GM21447 (cell line): Measurements from ENCODE around the gene ITGB6.

Source experiments
- ATAC-seq: cut with Tn5 transposase; IDR thresholded peaks from one replicate; pipeline ENCODE4 v1.9.1; 2021; ENCODE audit not compliant: unreplicated experiment

ITGB6 gene

DNA sequence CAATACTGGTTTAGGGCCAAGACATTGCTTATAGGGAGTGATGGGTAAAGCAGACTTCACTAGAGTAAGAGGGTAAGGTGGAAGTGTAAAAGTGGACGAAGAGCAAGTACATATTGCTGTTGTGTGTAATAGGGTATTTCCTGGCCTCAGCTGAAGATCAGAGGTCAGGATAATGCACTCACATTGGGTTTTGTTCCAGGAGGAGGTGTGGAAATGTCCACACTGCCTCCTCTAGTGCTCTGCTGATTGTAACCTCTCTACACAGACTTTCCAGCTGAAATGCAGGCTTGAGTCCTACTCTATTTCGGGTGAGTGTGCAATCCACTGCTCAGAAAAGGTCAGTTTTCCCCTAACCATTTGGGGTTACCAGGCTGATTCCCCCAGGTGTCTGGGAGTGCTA lies 96.0 kb downstream of the ITGB6 start:
- no peak for ATAC-seq

- ATAC-seq, result no peak
Measured at GRCh38 chr2:160097326-160097725, 102.7 kb downstream of the ITGB6 start.

- no peak for ATAC-seq
Measured at GRCh38 chr2:160096409-160096808, 103.7 kb downstream of the ITGB6 start.

DNA sequence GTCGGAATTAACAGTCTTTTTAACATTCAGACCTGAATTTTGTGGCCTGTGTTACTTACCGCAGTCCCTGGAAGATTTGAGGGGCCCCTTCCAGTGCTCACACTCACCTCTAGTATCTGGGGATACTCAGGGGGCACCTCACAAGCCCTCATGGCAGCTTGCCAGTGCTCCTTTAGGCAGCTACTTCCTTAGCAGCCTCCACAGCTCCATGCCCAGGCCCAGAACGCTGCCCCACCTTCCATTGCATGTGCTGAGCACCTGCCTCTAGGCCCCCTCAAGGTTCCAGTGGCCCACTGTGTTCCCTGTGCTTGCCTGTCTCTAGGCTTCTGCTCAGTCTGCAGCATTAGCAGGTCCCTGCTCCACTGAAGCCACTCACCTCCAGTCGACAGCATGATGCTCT lies 107.6 kb downstream of the ITGB6 start:
- ATAC-seq, result no peak

DNA sequence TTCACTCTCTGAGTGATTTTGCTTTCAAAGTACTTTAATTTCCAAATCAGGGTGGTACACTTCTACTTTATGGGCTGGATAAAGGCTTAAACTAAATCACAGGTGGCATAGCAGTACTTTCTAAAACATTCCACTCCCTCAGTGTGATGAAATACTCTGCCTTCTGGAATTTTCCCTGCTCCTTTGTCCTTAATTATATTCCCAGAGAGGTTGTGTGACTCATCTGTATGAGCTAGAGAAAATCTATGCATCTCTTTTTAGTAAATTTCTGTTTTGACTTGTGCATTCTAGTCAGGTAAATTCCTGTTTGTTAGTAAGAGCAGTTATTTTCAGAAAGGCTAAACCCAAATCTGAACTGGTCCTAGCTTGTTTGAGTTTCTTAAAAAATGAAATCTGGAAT lies 108.7 kb downstream of the ITGB6 start:
- no peak for ATAC-seq

- no peak for ATAC-seq
Measured at GRCh38 chr2:160087854-160088745, 112.0 kb downstream of the ITGB6 start.

DNA sequence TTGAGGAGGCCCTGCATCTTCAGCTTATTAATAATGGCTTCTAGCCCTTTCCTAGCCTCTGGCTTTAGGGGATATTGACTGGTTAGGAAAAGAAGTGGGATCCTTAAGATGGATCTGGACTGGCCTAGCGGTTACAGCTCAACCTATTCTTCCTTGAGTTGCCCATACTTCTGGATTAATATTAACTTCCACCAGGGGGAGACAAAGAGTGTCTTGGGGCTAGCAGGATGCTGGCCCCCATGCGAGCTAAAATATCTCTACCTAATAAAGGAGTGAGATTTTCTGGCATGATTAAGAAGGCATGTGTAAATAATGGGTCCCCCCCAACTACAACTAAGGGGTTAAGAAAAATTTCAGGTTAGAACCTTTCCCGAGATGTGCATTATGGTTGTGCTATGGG lies 114.4 kb downstream of the ITGB6 start:
- no peak for ATAC-seq

DNA sequence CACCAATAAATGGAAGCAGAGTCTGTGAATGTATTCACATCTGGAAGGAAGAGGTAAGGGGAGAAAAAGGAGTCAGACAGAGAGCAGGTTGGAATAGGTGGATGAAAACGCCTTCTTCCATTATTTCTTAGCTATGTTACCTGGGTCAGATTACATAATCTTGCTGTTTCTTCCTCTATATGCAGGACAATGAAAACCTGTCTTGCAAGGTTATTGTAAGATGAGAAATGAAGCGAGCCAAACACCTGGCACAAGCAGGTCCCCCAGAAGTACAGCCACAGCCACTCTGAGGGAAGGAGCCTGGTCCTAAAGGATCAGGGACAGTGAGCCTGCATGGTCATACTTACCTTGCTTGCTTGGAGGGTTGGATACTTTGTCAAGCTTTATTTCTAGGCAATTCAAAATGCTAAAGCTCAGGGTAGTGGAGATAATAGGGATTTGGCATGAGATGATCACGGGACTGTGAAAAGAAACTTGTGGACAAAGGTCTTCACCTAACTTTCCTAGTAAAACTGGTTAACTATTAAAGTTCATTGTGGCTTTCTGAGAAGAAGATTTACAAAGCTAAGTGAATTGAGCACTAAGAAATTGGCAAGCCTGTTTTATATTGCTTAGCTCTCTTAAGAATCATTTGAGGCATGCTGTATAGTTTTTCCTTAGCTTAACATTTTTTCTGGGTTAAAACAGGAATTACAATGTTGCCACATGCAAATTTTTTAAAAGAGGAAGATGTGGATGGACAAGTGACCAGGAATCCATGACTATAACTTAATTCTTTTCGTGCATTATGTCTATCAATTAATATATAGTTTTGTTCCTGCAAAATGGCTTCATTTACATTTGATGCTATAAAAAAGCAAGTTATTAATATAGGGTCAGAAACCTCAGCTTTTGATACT lies 121.9 kb downstream of the ITGB6 start:
- ATAC-seq, result no peak

GRCh38 chr2:160076914-160077313 lies 123.2 kb downstream of the ITGB6 start:
- ATAC-seq, result no peak

DNA sequence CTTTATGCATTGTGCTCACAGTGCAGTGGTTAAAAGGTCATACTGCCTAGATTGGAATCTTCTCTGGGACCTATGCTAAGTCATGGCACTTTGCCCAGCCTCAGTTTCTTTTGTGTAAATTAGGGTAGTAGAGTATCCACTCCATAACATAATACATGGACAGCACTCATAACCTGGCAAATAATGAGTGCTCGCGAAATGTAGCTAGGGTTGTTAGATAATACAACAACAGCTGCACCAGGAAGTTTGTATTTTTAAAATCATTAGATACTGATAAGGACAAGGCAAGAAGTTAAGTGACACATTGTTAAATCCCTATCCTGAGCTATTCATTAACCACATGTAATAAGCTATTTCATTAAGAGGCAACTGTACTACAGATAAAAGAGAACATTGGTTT lies 123.8 kb downstream of the ITGB6 start:
- ATAC-seq, result no peak

DNA sequence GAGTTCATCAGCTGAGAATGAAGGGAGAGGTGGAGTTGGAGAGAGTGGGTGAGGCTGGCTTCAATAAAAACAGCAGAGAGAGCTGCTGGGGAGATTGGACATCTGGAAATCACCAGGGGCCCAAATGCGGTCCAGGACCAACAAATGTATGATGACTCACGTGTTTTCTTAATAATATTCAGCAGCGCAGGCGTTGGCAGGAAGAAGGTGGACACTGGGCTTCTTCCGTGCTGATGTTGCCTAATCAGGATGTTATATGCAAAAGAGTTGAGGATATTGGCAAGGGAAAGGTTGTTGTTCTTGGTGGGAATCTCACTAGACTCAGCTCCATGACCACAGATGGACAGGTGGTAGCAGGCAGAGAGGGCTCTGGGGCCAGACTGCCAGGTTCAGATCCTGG lies 124.9 kb downstream of the ITGB6 start:
- ATAC-seq, result no peak

DNA sequence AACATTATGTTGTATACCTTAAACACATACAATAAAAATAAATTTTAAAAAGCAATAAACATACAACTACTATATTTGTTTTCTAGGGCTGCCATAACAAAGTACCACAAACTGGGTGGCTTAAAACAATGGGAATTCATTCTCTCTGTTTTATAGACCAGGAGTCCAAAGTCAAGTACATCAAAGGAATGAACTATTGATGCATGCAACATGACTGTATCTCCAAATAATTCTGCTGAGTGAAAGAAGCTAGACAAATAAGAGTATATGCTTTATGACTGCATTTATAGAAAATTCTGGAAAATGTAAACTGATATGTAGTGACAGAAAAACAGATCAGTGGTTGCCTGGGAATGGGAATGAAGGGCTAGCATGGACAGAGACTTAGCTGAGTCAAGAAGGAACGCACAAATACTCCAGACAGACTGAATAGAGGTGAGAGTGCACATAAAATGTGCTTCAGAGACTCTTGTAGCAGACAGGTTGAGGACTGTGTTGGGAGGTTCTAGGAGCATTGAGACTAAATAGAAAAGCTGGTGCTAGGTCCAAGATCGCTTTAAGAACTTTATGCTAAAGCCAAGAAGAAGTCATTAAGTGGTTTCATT lies 126.7 kb downstream of the ITGB6 start:
- ATAC-seq, result no peak

DNA sequence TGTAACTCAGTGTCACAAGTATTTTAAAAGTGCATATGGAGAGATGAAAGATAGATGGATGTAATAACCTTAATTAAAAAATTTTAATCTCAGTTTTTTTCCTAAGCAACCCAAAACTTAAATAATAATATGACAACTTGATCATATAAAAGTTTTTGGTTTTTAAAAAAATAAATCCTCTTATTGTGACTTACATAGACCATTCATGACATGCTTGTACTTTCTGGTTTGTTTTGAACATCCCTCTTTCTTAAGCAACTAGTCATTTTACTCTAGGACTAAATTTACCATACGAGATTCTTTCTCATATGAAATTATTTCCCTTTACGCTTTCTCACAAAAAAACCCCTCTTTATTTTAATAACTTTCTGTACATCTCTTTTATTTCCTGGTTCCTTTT lies 131.2 kb downstream of the ITGB6 start:
- no peak for ATAC-seq

DNA sequence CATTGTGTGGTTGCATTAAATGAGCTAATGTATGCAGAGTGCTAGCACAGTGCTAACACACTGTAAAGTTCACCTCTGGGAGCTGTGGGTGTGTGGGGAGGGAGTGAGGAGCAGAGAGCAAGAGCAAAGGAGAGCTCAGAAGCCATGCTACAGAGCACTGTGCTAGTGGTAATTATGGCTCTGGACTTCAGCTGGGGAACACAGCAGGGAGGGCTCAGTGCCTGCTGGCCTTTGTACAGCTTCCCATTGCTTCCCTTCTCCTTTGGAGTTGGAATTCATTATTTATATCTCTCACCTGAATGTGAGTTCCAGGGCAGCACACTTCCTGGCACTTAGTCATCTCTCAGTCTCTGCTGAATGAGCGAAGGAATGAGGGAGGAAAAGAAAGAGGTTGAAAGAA lies 135.2 kb downstream of the ITGB6 start:
- no peak for ATAC-seq

DNA sequence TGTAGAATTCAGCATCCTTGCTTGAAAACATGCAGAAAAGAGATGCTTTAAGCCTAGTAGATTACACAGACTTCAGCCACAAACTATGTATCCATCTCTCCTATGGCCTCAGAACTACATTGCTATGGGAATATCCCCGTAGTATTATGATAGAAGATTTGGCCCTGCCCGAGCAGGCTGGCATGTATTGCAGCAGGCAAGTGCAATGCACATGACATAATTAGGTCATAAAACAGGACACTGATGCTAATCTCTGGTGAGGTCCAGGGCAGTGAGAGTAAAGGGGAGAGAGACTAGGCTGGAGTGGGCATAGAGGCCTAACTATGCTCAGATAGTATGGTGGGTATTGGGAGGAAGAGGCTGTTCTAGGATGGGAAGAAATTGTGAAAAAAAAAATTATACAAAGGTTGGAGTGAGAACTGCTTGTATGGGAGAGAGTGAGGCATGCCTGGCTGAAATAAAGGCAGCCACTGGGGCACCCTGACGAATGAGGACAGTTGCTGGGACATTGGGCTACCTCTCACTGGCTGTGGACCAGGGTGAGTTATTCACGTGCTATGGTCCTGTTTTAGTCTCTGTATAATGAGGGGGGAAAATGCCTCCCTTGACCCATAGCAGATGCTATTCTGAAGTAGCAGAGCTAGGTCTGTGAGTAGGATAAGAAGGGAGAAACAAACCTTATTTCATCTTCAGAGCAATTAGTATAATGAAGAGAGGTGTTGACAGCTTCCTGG lies 136.0 kb downstream of the ITGB6 start:
- no peak for ATAC-seq

DNA sequence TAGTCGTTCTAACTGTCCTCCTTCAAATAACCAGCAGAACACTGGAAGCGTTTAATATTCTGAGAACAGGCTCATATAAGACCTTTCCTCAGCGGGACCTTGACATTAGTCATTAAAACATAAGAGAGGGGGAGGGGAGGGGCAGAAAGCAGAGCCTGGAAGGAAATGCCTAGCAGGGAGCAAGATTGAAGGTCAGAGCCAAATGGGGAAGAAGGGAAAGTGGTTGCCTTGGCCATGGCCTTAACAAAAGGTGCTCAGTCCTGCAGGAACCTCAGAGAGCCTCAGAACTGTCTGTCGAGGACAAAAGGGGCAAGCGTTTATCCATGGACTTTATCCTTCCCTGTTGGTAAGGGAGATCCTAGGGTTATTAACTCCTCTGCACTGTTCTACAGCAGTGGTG lies 136.8 kb downstream of the ITGB6 start:
- ATAC-seq, result no peak

DNA sequence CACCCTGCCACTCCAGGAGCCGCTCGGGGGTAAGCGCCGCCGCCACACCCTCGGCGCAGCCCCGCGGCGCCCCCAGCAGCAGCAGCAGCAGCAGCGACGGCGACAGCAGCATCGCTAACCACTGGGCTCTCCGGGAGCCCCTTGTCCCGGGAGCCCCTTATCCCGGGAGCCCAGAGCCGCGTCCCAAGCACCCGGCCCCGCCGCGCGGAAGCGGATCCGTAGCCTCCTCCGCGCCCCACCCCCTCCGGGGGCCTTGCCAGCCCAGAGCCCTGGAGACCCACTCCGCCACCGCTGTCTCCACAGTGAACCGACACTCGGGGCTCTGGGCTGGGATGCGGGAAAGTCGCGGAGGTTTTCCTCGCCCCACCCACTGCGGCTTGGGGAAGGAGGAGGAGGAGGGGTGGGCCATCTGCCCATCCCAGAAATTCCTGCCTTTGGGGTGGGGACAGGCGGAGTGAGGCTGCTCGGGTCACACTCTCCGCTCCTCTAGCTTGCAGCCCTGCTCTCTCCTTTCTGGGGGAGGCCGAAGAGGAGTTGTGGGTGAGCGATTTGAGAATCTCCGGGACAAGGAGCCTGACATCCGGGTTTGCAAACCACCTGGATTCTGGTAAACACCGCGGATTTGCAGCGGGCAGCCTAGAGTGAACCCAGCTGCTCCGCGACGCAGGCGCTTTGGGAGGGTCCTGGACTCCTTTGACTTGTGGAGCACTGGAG lies 137.6 kb downstream of the ITGB6 start, which contains the start of gene PLA2R1:
Gene PLA2R1, minus strand, starts transcription at position 324 of the 714 bp plus-strand sequence. Its CDS starts 212 bp downstream, at position 112.
- ATAC-seq, result no peak

DNA sequence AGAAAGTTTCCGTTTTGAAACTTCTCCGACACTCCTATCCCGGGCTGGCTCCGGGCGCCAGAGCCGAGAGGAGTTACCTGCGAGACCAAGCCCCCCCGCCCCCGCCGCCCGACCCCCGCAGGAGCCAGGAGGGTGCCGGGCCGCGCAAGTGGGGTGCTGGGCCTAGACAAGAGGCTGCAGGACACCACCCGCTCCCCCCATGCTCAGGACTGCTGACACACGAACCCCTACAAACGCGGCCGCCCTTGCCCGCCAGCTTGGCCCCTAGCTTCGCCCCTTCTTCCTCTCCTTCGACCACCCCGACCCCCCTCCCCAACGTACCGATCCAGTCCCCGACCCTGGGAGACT lies 138.2 kb downstream of the ITGB6 start:
- ATAC-seq, result no peak

DNA sequence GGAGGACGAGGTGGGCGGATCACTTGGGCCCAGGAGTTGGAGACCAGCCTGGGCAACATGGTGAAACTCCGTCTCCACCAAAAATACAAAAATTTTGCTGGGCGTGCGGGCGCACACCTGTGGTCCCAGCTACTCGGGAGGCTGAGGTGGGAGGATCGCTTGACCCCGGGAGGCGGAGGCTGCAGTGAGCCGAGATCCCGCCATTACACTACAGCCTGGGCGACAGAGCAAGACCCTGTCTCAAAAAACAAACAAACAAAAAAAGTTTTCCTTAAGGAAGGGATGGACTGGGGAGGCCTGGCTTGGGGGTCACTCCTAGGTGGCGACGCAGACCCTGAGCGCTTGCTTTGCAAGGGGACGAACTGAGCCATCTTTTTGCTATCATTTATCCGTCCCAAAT lies 138.5 kb downstream of the ITGB6 start:
- ATAC-seq, result no peak

DNA sequence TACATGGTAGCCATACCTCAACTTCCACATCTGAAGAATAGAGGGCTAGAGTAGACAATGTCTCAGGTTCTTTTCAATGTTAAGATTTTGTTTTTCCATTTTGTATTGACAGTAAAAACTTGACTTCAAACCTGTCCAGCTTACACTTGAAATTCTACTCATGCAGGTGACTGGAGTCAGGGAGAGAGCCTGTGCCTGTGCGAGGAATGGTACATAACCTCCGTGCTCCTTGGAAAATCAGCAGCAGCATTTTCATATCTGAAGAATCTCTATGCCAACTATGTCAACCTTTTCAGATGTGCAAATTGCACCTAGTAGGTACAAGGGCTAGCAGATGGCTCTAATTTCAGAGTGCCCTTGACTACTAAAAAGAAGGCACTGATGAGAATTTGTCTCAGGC lies 139.8 kb downstream of the ITGB6 start:
- no peak for ATAC-seq
